Effector memory CD8-positive, alpha-beta T cell (primary cell): ENCODE measurements around the gene NCAN.
"Not testable (repeated sequence)": the region's sequence is repeated elsewhere in the genome, so short reads cannot be mapped to it uniquely, and the experiment has no call there.

ENCODE experiments used
- ATAC-seq: fragments of 150-1000 bp; cut with Tn5 transposase; replicated peaks from 2 replicates; pipeline ENCODE4 v1.10.0; 2021; ENCODE audit warnings: mild to moderate bottlenecking, moderate library complexity
- DNase-seq, 3 experiments: peaks; one replicate each; pipeline ENCODE4 v3.0.0; 2021
- H3K27ac Mint-ChIP-seq, 2 donors: one replicate each; pipeline ENCODE4 v1.8.0; 2022; ENCODE audit warnings: mild to moderate bottlenecking in 2 of 2, mixed read lengths in 2 of 2, moderate library complexity in 2 of 2
- H3K27me3 Mint-ChIP-seq, 2 donors: one replicate each; pipeline ENCODE4 v1.8.0; 2022; ENCODE audit warnings: mixed read lengths in 2 of 2
- H3K36me3 Mint-ChIP-seq: one replicate; pipeline ENCODE4 v1.8.0; 2022; ENCODE audit warnings: mild to moderate bottlenecking, moderate library complexity, mixed read lengths; ENCODE audit not compliant: insufficient read depth
- H3K4me1 Mint-ChIP-seq, 2 donors: one replicate each; pipeline ENCODE4 v1.8.0; 2022; ENCODE audit warnings: low read depth in 2 of 2, mixed read lengths in 2 of 2
- H3K4me3 Mint-ChIP-seq, 2 donors: one replicate each; pipeline ENCODE4 v1.8.0; 2022; ENCODE audit warnings: mild to moderate bottlenecking in 2 of 2, mixed read lengths in 2 of 2, moderate library complexity in 2 of 2
- H3K9me3 Mint-ChIP-seq, 2 donors: one replicate each; pipeline ENCODE4 v1.8.0; 2022; ENCODE audit warnings: mixed read lengths in 2 of 2
- total RNA-seq, 9 experiments: gene quantifications; one replicate each; lab custom pipeline; 2026; lab: John Stamatoyannopoulos, UW

NCAN gene
- total RNA-seq, result 0 to 0.39 (median 0.10) reads per million in 9 experiments

- ATAC-seq, result no peak
- Mint-ChIP-seq H3K27me3 (peaks cover 52 to 79% of the 10 kb centered on the region in 2 donors), H3K4me1 (peaks cover 12 to 15% of the 10 kb centered on the region in 2 donors), H3K27ac (no peak within 1 kb of the TSS), H3K9me3 (peaks cover 9 to 10% of the 10 kb centered on the region in 2 donors), H3K36me3 (no peaks in the 10 kb centered on the region), H3K4me3 (no peak within 1 kb of the TSS)
- no peak for DNase-seq
Observed at GRCh38 chr19:19211499-19212420, at the start of gene NCAN. Gene NCAN (plus strand): TSS chr19:19211958. CDS start chr19:19216954, 4,996 bp downstream.

- no peak for ATAC-seq
- H3K27ac Mint-ChIP-seq, result peak overlapping the region in 1 of 2 donors; percentile 77
Observed at GRCh38 chr19:19162495-19162894, 49.3 kb upstream of the NCAN start.

GRCh38 chr19:19165396-19165795, 46.4 kb upstream of the NCAN start:
- Mint-ChIP-seq H3K27ac (no peak overlapping the region), H3K9me3 (no peaks in the 10 kb centered on the region), H3K4me1 (peaks cover 9 to 13% of the 10 kb centered on the region in 2 donors), H3K36me3 (peaks cover 7% of the 10 kb centered on the region), H3K4me3 (no peak overlapping the region), H3K27me3 (peaks cover 0 to 10% of the 10 kb centered on the region in 2 donors)
- no peak for ATAC-seq
- no peak for DNase-seq

More at GRCh38 chr19:19162495-19162894, 49.3 kb upstream of the NCAN start:
- no peak for DNase-seq
- Mint-ChIP-seq H3K9me3 (no peaks in the 10 kb centered on the region), H3K36me3 (peaks cover 3% of the 10 kb centered on the region), H3K4me3 (no peak overlapping the region), H3K4me1 (peaks cover 0 to 3% of the 10 kb centered on the region in 2 donors), H3K27me3 (no peaks in the 10 kb centered on the region)

- H3K4me1 Mint-ChIP-seq, result peaks cover 19 to 21% of the 10 kb centered on the region in 2 donors
- H3K9me3 Mint-ChIP-seq, result no peaks in the 10 kb centered on the region
- peaks cover 0 to 19% of the 10 kb centered on the region in 2 donors for H3K27me3 Mint-ChIP-seq
- ATAC-seq, result no peak
- H3K36me3 Mint-ChIP-seq, result peaks cover 7% of the 10 kb centered on the region
- H3K4me3 Mint-ChIP-seq, result no peak overlapping the region
- H3K27ac Mint-ChIP-seq, result no peak overlapping the region
- no peak for DNase-seq
Observed at GRCh38 chr19:19167612-19168011, 44.1 kb upstream of the NCAN start.

GRCh38 chr19:19169236-19170052, 42.3 kb upstream of the NCAN start:
- Mint-ChIP-seq H3K4me3 (peak overlapping the region; percentile 62), H3K27ac (peak overlapping the region in 1 of 2 donors; percentile 11), H3K27me3 (peaks cover 0 to 19% of the 10 kb centered on the region in 2 donors), H3K36me3 (peaks cover 10% of the 10 kb centered on the region), H3K4me1 (peaks cover 19 to 21% of the 10 kb centered on the region in 2 donors), H3K9me3 (no peaks in the 10 kb centered on the region)
- no peak for ATAC-seq
- no peak for DNase-seq

DNA sequence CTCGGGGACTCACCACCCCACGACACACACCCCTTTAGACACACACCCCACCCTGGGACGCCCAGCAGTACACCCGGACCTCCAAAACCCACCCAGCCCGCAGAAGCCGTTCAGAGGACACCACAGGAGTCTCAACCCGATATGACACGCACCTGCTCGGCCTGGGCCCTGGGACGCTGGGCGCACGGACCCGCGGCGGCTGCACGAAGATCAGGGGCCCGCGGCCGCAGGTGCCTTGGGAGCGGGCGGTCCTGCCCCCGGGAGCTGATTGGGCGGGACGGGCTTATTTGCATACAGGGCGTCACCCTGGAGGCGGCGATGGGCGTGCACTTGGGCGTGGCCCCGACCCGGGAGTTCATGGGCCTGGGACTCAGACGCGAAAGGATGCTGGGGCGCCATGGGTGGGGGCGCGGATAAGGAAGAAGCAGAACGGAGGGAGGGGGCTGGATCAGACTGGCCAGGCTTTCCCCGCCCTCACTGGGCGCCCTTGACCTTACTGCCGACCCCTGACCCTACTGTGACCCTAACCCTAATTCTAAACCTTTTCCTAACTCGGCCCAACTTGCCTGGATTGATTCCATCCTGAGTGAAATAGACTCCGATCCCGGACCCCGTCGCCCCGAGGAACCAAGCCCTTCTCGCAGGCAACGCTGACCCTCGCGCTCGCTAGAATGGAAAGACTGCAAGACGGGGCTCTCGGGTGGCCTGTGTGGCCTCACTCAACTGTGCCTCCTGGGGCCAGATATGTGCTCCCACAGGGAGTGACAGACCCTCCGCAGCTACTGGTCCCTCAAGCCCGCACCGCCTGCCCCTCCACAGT, 41.5 kb upstream of the NCAN start, which contains the start of gene MEF2B:
Gene MEF2B (minus strand): TSS at position 211 of the 820 bp plus-strand sequence. CDS start 19,528 bp downstream, outside the sequence.
- Mint-ChIP-seq H3K27ac (peak within 1 kb of the TSS; percentile 39 to 87), H3K4me3 (peak within 1 kb of the TSS; percentile 62), H3K9me3 (no peaks in the 10 kb centered on the region), H3K4me1 (peaks cover 19 to 21% of the 10 kb centered on the region in 2 donors), H3K27me3 (peaks cover 0 to 19% of the 10 kb centered on the region in 2 donors), H3K36me3 (peaks cover 10% of the 10 kb centered on the region)
- DNase-seq (peak; percentile 56 to 64 (median 63)), ATAC-seq (peak; percentile 94)

DNA sequence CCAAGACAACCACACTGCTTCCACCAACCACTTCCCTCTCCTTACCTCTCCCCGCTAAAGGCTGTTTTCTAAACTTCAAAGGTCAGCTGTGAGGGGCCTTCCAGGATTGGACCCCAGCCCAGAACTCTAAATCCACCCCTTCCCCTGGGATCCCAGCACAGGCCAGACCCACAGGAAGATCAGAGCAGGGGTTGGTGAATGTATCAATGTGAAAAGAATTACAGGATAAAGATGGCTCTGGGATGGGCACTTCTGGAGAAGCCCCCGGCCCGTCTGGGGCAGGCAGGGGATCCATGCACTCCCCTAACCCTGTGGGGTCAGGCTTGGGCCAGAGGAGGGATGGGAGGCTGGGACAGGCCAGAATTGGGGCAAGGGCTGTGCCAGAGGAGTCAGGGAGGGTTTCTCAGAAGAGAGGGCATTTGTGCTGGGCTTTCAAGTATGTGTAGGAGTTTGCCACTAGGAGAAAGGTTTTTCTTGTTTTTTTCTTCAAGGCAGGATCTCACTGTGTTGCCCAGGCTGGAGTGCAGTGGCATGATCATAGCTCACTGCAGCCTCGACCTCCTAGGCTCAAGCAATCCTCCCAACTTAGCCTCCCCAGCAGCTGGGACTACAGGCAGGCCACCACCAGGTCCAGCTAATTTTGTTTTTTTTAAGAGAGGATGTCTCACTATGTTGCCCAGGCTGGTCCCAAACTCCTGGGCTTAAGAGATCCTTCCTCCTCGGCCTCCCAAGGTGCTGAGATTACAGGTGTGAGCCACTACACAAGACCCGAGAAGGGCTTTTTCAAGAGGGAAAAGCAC, 40.7 kb upstream of the NCAN start:
- DNase-seq, result no peak
- H3K27ac Mint-ChIP-seq, result peak overlapping the region; percentile 39 to 87
- peaks cover 12% of the 10 kb centered on the region for H3K36me3 Mint-ChIP-seq
- H3K4me1 Mint-ChIP-seq, result peaks cover 19 to 21% of the 10 kb centered on the region in 2 donors
- peak overlapping the region; percentile 62 for H3K4me3 Mint-ChIP-seq
- no peak for ATAC-seq
- H3K27me3 Mint-ChIP-seq, result peaks cover 0 to 19% of the 10 kb centered on the region in 2 donors
- H3K9me3 Mint-ChIP-seq, result no peaks in the 10 kb centered on the region

DNA sequence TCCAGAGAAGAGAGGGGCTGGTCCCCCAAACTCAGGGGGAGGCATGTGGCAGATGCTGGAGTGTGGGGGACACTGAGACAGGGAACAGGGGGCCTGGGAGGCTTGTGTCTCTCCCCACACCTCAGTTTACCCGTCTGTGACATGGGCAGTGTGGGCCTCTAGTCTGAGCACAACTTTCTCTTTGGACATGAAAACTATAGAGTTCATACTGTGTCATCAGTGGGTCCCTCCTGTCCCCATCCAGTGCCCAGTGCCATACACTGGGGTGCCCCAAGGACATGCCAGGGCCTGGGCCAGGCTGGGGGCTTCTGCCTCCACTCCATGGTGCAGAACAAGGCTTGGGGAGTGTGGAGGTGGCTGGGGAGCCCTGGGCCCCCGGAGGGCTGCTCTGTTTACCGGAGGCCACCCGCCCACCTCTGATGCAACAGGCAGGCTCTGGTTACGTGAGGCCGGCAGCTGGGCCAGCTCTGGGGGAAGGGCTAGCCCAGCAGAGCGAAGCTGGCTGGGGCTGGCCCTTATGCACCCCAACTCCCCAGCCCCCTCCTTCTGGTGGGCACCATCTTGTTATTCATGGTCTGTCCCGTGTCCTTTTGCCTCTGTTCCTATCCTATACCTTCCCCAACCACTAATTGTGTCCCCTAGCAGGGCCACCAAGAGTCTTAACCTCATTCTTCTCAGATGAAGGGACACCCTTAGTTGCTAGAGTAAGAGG, 39.8 kb upstream of the NCAN start:
- Mint-ChIP-seq H3K4me1 (peaks cover 19 to 22% of the 10 kb centered on the region in 2 donors), H3K36me3 (peaks cover 17% of the 10 kb centered on the region), H3K27ac (peak overlapping the region in 1 of 2 donors; percentile 66), H3K27me3 (peaks cover 0 to 19% of the 10 kb centered on the region in 2 donors), H3K4me3 (no peak overlapping the region), H3K9me3 (no peaks in the 10 kb centered on the region)
- ATAC-seq (no peak), DNase-seq (no peak)

DNA sequence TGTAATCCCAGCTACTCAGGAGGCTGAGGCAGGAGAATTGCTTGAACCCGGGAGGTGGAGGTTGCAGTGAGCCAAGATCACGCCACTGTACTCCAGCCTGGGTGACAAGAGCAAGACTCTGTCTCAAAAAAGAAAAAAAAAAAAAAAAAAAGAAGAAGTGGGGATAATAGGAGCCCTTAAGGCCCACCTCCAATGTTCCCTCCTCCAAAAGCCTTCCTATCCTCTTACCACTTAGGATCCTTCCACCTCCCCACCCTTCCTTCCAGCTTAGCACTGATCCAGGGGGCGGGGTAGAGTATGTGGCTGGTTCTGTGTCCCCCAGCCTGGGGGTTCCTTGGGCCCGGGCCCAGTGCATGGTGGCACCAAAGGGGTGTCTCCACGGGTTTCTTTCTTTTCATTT, 38.5 kb upstream of the NCAN start:
- ATAC-seq, DNase-seq, H3K9me3 Mint-ChIP-seq, H3K4me3 Mint-ChIP-seq, H3K27ac Mint-ChIP-seq: not testable (repeated sequence)
- H3K4me1 Mint-ChIP-seq, result peaks cover 19 to 22% of the 10 kb centered on the region in 2 donors
- peaks cover 0 to 19% of the 10 kb centered on the region in 2 donors for H3K27me3 Mint-ChIP-seq
- H3K36me3 Mint-ChIP-seq, result peaks cover 18% of the 10 kb centered on the region

DNA sequence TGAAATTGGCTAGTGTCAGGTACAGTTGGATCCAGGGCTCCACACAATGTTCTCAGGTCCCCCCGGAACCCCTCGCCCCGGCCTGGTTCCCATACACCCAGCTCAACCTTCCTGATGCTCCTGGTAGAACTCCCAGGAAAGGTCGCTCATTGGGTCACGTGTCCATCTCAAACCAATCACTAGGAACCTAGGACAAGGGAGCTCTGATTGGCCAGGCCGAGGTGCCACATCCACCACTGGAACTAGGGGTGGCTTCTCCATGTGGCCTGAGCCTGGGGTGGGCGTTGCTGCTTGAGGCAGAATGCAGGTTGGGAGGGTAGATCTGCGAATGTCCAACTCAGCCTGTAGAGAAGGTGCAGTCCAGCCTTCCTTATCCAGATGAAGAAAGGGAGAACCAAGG, 34.8 kb upstream of the NCAN start:
- peaks cover 20% of the 10 kb centered on the region for H3K36me3 Mint-ChIP-seq
- no peak overlapping the region for H3K27ac Mint-ChIP-seq
- no peaks in the 10 kb centered on the region for H3K9me3 Mint-ChIP-seq
- no peak for DNase-seq
- H3K4me3 Mint-ChIP-seq, result no peak overlapping the region
- peaks cover 2 to 3% of the 10 kb centered on the region in 2 donors for H3K4me1 Mint-ChIP-seq
- no peaks in the 10 kb centered on the region for H3K27me3 Mint-ChIP-seq
- no peak for ATAC-seq

GRCh38 chr19:19179548-19180441, 32.0 kb upstream of the NCAN start:
- Mint-ChIP-seq H3K4me1 (peaks cover 3 to 5% of the 10 kb centered on the region in 2 donors), H3K27ac (peak overlapping the region in 1 of 2 donors; percentile 41), H3K27me3 (no peaks in the 10 kb centered on the region), H3K9me3 (no peaks in the 10 kb centered on the region), H3K36me3 (peaks cover 27% of the 10 kb centered on the region), H3K4me3 (no peak overlapping the region)
- ATAC-seq (no peak), DNase-seq (no peak)
